Liver (tissue), 9 donors: ENCODE measurements around the gene KLK2. TPM values are rescaled to one million over a fixed set of nuclear protein-coding genes. Genes with fewer than 3 reads are reported as not detected.

Source experiments
- DNase-seq: peaks from one replicate; pipeline ENCODE4 v3.0.0-alpha.2; 2017; ENCODE audit warnings: low spot score
- H3K27ac ChIP-seq, 2 donors: one replicate each; pipeline ENCODE4 v1.7.0; 2013; ENCODE audit warnings: inconsistent platforms in 2 of 2, low read length in 2 of 2, control low read depth in 1 of 2, low read depth in 1 of 2, mild to moderate bottlenecking in 1 of 2
- H3K27me3 ChIP-seq, 4 donors: one replicate each; pipeline versions ENCODE4 v1.6.1 to v1.7.0; 2013; ENCODE audit warnings: low read length in 3 of 4, inconsistent platforms in 1 of 4, mild to moderate bottlenecking in 1 of 4, moderate library complexity in 1 of 4; ENCODE audit not compliant: control insufficient read depth in 4 of 4, insufficient read depth in 4 of 4
- H3K36me3 ChIP-seq, 4 donors: one replicate each; pipeline versions ENCODE4 v1.6.1 to v1.7.0; 2013; ENCODE audit warnings: low read length in 3 of 4, mild to moderate bottlenecking in 3 of 4, low read depth in 1 of 4, moderate library complexity in 1 of 4; ENCODE audit not compliant: control insufficient read depth in 4 of 4, insufficient read depth in 3 of 4
- H3K4me1 ChIP-seq, 4 donors: one replicate each; pipeline versions ENCODE4 v1.6.1 to v1.7.0; 2013; ENCODE audit warnings: low read length in 3 of 4, mild to moderate bottlenecking in 3 of 4, moderate library complexity in 1 of 4; ENCODE audit not compliant: control insufficient read depth in 4 of 4, insufficient read depth in 4 of 4
- H3K4me3 ChIP-seq, 3 donors: one replicate each; pipeline versions ENCODE4 v1.6.1 to v1.7.0; 2013; ENCODE audit warnings: low read length in 3 of 3, control low read depth in 1 of 3, low read depth in 1 of 3, mild to moderate bottlenecking in 1 of 3
- H3K9ac ChIP-seq, 2 donors: one replicate each; pipeline ENCODE4 v1.7.0; 2013; ENCODE audit warnings: low read length in 2 of 2, mild to moderate bottlenecking in 2 of 2, moderate library complexity in 2 of 2, control low read depth in 1 of 2, low read depth in 1 of 2
- H3K9me3 ChIP-seq, 4 donors: one replicate each; pipeline versions ENCODE4 v1.6.1 to v1.7.0; 2013; ENCODE audit warnings: low read length in 3 of 4; ENCODE audit not compliant: control insufficient read depth in 4 of 4
- EGR1 ChIP-seq, 2 donors: IDR thresholded peaks; 2 replicates each; pipeline ENCODE4 v1.6.1; 2016 to 2018; ENCODE audit warnings: antibody characterized with exemption in 2 of 2, low read depth in 2 of 2
- FOXA1 ChIP-seq: IDR thresholded peaks from 2 replicates; pipeline ENCODE4 v1.6.1; 2016; ENCODE audit warnings: antibody characterized with exemption
- FOXA2 ChIP-seq: IDR thresholded peaks from 2 replicates; pipeline ENCODE4 v1.6.1; 2016; ENCODE audit warnings: antibody characterized with exemption
- GABPA ChIP-seq, 2 donors: IDR thresholded peaks in 1 of 2; conservative IDR thresholded peaks in 1 of 2; 2 replicates each; pipeline ENCODE4 v1.6.1; 2016; ENCODE audit warnings: antibody characterized with exemption in 2 of 2, mild to moderate bottlenecking in 1 of 2, moderate library complexity in 1 of 2
- HNF4G ChIP-seq: IDR thresholded peaks from 2 replicates; pipeline ENCODE4 v1.6.1; 2016; ENCODE audit warnings: antibody characterized with exemption
- JUND ChIP-seq, 2 donors: IDR thresholded peaks; 2 replicates each; pipeline ENCODE4 v1.6.1; 2016; ENCODE audit warnings: antibody characterized with exemption in 2 of 2
- NR2F2 ChIP-seq: IDR thresholded peaks from 2 replicates; pipeline ENCODE4 v1.6.1; 2016; ENCODE audit warnings: antibody characterized with exemption
- RAD21 ChIP-seq, 2 donors: IDR thresholded peaks; 2 replicates each; pipeline ENCODE4 v1.6.1; 2016; ENCODE audit warnings: antibody characterized with exemption in 2 of 2, mild to moderate bottlenecking in 2 of 2
- RXRA ChIP-seq, 2 donors: IDR thresholded peaks; 2 replicates each; pipeline ENCODE4 v1.6.1; 2017 to 2018; ENCODE audit warnings: antibody characterized with exemption in 2 of 2, mild to moderate bottlenecking in 1 of 2
- SP1 ChIP-seq: IDR thresholded peaks from 2 replicates; pipeline ENCODE4 v1.6.1; 2018; ENCODE audit warnings: antibody characterized with exemption, mild to moderate bottlenecking
- TAF1 ChIP-seq: conservative IDR thresholded peaks from 2 replicates; pipeline ENCODE4 v1.6.1; 2016; ENCODE audit warnings: antibody characterized with exemption, mild to moderate bottlenecking
- YY1 ChIP-seq: IDR thresholded peaks from 2 replicates; pipeline ENCODE4 v1.6.1; 2016; ENCODE audit warnings: antibody characterized with exemption, mild to moderate bottlenecking
- WGBS: extraction: QIAGEN DNeasy Blood & Tissue Kit; methylation state at CpG from one replicate; pipeline ENCODE4 v1.1.7; 2013; 5-methylcytosine and 5-hydroxymethylcytosine counted together
- polyA plus RNA-seq, 2 donors: library from polyadenylated mRNA; stranded (reverse) in 1 of 2; unstranded in 1 of 2; fragments of 200-250 nt in 1 of 2; fragments of >200 nt in 1 of 2; fragmentation: Nextera tagmentation in 1 of 2; extraction: Ambion mirVana in 1 of 2; gene quantifications; one replicate each; pipeline versions ENCODE4 v1.2.1 to v1.2.3, GENCODE V29; 2013 to 2015
- total RNA-seq, 2 donors: library from RNA; depleted of rRNA; stranded (reverse); fragments of >200 nt; gene quantifications; one replicate each; pipeline ENCODE4 v1.2.3, GENCODE V29; 2014
- TF ChIP-seq, protein P1 (sequence below): fragments of 150-350 bp; IDR thresholded peaks from 2 replicates; pipeline ENCODE4 v1.5.1; 2017; ENCODE audit warnings: improper control_type of control experiment, low read depth, low read length; ENCODE audit not compliant: missing input control
- TF ChIP-seq, protein P2 (sequence below): IDR thresholded peaks from 2 replicates; pipeline ENCODE4 v1.6.1; 2016; ENCODE audit warnings: antibody characterized with exemption
- TF ChIP-seq, protein P3 (sequence below): IDR thresholded peaks from 2 replicates; pipeline ENCODE4 v1.6.1; 2016; ENCODE audit warnings: antibody characterized with exemption
- TF ChIP-seq, protein P4 (sequence below): IDR thresholded peaks from 2 replicates; pipeline ENCODE4 v1.6.1; 2016; ENCODE audit warnings: antibody characterized with exemption
- TF ChIP-seq, protein P5 (sequence below): IDR thresholded peaks from 2 replicates; pipeline ENCODE4 v1.6.1; 2016; ENCODE audit warnings: antibody characterized with exemption, mild to moderate bottlenecking
- donor health status: healthy.
- donor health status: healthy.
- donor health status: healthy.
- donor health status: healthy.
- donor health status: healthy.

The KLK2 gene
- total and polyA plus RNA-seq, 4 donors = not detected

DNA sequence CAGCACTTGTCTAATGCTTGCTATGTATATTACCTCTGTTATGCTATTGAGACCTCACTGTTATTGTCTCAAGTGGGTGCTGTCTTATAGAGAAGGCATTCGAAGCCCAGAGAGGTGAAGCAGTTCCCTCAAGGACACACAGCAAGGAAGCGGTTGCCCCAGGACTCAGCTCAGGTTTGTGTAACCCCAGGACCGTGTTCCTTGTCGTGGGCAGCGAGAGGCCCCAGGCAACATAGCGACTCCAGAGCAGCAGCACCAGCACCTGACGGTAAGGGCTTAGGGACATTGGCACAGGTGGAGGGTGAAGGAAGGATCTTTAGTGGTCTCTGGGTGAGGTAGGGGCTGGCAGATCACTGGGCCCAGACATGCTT, 42.2 kb upstream of the KLK2 start (continued):
- TF ChIP-seq, protein P1, sequence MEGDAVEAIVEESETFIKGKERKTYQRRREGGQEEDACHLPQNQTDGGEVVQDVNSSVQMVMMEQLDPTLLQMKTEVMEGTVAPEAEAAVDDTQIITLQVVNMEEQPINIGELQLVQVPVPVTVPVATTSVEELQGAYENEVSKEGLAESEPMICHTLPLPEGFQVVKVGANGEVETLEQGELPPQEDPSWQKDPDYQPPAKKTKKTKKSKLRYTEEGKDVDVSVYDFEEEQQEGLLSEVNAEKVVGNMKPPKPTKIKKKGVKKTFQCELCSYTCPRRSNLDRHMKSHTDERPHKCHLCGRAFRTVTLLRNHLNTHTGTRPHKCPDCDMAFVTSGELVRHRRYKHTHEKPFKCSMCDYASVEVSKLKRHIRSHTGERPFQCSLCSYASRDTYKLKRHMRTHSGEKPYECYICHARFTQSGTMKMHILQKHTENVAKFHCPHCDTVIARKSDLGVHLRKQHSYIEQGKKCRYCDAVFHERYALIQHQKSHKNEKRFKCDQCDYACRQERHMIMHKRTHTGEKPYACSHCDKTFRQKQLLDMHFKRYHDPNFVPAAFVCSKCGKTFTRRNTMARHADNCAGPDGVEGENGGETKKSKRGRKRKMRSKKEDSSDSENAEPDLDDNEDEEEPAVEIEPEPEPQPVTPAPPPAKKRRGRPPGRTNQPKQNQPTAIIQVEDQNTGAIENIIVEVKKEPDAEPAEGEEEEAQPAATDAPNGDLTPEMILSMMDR = no peak
- TF ChIP-seq, protein P2, sequence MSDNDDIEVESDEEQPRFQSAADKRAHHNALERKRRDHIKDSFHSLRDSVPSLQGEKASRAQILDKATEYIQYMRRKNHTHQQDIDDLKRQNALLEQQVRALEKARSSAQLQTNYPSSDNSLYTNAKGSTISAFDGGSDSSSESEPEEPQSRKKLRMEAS = no peak
- TF ChIP-seq YY1 (no peak), NR2F2 (no peak), HNF4G (no peak)

DNA sequence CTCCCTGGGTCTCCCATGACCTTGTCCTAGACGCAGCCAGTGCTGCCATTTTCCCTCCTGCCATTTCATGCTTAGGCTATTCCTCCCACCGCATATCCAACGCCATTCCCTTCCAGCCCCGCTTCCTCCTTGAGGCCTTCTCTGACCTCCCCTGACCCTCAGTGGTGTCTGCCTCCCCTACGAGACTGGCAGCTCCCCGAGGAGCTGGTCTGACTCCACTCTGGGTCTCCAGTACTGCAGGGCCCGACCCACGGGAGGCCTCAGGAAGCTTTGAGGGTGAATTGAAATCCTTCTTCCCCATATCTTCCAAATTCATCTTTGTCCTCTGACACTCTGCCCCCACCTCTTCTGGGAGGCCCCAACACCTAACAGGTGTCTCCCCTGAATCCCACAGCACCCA, 40.6 kb upstream of the KLK2 start:
- DNase-seq = no peak
- no peak overlapping the region for H3K27ac ChIP-seq
- H3K4me1 ChIP-seq = peaks cover 0 to 11% (median 4%) of the 10 kb centered on the region in 4 donors
- whole genome bisulfite sequencing = 90% methylated on average over 8 of the region's 8 CpGs
- no peak overlapping the region for H3K9ac ChIP-seq
- H3K36me3 ChIP-seq = no peaks in the 10 kb centered on the region
- H3K9me3 ChIP-seq = no peaks in the 10 kb centered on the region
- TF ChIP-seq GABPA (IDR thresholded peaks at IDR 0.05 in 1 of 2, conservative IDR thresholded peaks at IDR 0.05 in 1 of 2) (no peak), NR2F2 (no peak), EGR1 (IDR thresholded peaks at IDR 0.05; ENCODE audit: low read depth in 2 of 2) (no peak), HNF4G (no peak), TAF1 (no peak), YY1 (no peak), RAD21 (IDR thresholded peaks at IDR 0.05) (no peak), SP1 (no peak), JUND (IDR thresholded peaks at IDR 0.05) (no peak), FOXA1 (no peak), RXRA (IDR thresholded peaks at IDR 0.05) (no peak), FOXA2 (no peak)
- TF ChIP-seq, protein P3, sequence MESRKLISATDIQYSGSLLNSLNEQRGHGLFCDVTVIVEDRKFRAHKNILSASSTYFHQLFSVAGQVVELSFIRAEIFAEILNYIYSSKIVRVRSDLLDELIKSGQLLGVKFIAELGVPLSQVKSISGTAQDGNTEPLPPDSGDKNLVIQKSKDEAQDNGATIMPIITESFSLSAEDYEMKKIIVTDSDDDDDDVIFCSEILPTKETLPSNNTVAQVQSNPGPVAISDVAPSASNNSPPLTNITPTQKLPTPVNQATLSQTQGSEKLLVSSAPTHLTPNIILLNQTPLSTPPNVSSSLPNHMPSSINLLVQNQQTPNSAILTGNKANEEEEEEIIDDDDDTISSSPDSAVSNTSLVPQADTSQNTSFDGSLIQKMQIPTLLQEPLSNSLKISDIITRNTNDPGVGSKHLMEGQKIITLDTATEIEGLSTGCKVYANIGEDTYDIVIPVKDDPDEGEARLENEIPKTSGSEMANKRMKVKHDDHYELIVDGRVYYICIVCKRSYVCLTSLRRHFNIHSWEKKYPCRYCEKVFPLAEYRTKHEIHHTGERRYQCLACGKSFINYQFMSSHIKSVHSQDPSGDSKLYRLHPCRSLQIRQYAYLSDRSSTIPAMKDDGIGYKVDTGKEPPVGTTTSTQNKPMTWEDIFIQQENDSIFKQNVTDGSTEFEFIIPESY = no peak
- TF ChIP-seq, protein P1 = no peak
- TF ChIP-seq, protein P4, sequence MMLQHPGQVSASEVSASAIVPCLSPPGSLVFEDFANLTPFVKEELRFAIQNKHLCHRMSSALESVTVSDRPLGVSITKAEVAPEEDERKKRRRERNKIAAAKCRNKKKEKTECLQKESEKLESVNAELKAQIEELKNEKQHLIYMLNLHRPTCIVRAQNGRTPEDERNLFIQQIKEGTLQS = no peak
- TF ChIP-seq, protein P2 = no peak
- TF ChIP-seq, protein P5, sequence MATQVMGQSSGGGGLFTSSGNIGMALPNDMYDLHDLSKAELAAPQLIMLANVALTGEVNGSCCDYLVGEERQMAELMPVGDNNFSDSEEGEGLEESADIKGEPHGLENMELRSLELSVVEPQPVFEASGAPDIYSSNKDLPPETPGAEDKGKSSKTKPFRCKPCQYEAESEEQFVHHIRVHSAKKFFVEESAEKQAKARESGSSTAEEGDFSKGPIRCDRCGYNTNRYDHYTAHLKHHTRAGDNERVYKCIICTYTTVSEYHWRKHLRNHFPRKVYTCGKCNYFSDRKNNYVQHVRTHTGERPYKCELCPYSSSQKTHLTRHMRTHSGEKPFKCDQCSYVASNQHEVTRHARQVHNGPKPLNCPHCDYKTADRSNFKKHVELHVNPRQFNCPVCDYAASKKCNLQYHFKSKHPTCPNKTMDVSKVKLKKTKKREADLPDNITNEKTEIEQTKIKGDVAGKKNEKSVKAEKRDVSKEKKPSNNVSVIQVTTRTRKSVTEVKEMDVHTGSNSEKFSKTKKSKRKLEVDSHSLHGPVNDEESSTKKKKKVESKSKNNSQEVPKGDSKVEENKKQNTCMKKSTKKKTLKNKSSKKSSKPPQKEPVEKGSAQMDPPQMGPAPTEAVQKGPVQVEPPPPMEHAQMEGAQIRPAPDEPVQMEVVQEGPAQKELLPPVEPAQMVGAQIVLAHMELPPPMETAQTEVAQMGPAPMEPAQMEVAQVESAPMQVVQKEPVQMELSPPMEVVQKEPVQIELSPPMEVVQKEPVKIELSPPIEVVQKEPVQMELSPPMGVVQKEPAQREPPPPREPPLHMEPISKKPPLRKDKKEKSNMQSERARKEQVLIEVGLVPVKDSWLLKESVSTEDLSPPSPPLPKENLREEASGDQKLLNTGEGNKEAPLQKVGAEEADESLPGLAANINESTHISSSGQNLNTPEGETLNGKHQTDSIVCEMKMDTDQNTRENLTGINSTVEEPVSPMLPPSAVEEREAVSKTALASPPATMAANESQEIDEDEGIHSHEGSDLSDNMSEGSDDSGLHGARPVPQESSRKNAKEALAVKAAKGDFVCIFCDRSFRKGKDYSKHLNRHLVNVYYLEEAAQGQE = no peak
- H3K4me3 ChIP-seq = no peak overlapping the region
- peaks cover 0 to 3% (median 0%) of the 10 kb centered on the region in 4 donors for H3K27me3 ChIP-seq
